ENCODE measurements around the gene BNIP2. TPM values are rescaled to one million over a fixed set of nuclear protein-coding genes. Genes with fewer than 3 reads are reported as not detected.
"Not testable (repeated sequence)": the region's sequence is repeated elsewhere in the genome, so short reads cannot be mapped to it uniquely, and the experiment has no call there.

BNIP2 gene
- polyA plus RNA-seq (2013, experiment 1 of 2; ENCODE audit: insufficient read length), result 41.0 TPM
- 40.0 TPM for polyA plus RNA-seq (2013, experiment 2 of 2; ENCODE audit: insufficient read length)

DNA sequence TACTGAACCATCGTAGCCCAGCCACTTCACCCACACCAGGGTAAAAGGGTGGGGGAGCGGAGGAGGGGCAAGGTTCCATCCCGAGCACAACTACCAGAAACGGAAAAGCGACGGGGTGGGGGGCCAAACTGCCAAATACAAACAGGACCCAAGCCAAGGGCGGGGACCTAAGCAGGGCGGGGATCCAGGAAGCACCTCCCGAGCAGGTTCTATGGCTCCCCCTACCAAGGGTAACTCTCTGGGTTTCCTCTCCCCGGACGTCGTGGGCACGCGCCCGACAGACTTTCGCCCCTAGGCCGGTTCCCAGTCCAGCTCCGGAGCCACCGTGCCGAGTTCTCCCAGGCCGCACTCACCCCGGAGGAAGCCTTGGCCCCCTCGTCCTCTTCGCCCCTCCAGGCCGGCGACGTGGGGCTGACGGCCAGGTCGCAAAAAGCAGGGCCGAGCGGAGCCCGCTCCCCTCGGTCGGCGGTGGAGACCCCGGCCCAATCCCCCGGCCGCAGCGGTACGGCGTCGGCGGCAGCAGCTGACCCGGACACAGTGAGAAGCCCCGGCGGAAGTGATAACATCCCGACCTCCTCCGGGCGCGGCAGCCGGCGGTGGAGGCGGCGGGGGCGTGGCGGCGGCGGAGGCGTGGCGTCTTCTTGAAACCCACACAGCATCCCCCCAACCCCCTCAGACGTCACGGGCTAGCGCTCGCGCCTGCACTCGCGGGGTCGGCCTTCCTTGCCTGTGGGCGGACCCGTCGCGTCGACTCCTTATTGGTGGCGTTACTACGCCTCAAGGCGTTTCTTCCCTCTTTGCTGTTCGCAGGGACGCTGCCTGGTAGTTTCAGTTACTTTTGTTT, at the start of gene BNIP2:
BNIP2 (minus strand) TSS at position 539 of the 844 bp plus-strand sequence. CDS start 6,863 bp downstream, outside the sequence.
- peak; percentile 99 for DNase-seq

DNA sequence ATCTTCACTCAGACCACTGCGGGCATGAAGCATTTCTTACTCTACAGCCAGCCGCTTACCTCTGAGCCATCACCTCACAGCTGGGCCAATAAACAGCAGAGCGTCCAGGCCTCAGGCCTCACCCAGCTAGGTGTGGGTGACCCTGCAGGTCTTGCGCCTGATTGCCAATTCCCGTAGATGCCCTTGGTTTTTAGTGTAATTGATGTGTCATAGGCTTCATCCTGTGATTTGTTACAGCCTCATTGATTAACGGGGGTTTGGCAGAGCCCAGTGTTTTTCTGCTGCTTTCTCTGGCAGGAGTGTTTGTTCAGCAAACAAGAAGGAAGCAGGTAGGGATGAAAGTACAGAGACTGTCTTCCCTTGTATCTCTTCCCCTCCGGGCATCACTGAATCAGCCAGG, 49.6 kb upstream of the BNIP2 start:
- DNase-seq, result no peak

DNA sequence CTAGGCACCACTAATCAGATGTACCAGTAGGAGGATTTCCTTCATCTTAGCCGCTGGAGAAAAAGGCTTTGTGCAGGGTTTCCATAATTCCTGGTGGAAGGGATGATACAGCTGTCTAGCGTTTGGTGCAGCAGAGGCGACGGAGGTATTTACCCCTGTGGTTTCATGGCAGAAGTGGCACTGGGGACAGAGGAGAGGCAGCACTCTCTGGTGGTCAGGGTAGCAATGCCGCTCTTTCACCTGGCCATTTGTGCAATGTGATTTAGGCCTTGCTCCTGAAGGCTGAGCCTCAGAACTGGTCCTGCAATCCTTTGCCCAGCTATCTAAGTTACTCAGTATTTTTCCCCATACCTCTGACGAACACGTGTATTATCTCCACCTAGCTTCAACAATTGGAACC, 47.1 kb upstream of the BNIP2 start:
- DNase-seq, result no peak

DNA sequence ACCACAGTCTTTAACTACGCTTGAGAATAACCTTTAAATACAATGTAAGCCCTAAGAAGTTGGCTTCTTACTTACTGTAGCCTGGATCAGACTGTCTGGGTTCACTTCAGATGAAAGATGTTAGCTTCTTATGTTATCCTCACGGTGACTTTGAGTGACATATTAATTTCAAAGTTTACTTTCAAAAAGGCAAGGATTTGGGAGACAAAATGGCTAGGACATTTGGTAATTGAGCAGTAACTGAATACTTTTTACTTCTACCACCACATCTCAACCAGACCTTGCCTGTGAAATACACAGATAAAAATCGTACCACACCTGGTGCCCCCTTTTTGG, 36.0 kb upstream of the BNIP2 start:
- no peak for DNase-seq

DNA sequence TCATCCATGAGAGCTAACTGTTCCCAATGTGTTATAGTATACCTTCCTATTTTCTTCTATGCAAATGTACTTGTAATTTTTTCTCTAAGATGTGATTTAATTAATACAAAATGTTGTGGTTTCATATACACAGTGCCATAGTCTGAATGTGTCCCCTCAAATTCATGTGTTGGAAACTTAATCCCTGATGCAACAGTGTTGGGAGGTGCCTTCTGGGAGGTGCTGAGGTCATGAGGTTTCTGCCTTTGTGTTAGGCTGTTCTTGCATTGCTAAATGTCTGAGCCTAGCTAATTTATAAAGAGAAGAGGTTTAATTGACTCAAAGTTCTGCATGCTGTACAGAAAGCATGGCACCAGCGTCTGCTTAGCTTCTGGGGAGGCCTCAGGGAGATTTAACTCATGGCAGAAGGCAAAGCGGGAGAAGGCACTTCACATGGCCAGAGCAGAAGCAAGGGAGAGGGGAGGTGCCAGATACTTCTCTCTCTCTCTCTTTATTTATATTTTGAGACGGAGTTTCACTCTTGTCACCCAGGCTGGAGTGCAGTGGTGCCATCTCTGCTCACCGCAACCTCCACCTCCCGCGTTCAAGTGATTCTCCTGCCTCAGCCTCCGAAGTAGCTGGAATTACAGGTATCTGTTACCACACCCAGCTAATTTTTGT, 34.7 kb upstream of the BNIP2 start:
- no peak for DNase-seq

- DNase-seq, result no peak
Measured at GRCh38 chr15:59722476-59722875, 33.4 kb upstream of the BNIP2 start.

DNA sequence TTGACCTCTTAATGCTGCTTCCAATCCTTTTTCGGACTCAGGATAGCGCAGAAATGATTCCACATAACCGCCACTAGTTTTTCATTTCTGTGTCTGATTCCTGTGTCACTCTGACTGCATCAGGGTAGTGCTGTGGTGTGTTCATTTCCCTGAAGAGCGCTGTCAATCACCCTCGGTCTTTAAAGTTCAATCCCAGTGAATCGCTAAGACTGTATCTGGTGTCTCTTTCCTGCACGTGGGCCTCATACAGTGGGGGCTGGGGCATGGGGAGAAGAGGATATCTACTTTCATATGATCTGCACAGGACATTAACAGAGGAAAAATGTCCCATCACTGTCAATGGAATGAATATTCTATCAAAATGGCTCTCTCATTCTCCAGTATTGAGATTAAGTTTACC, 32.9 kb upstream of the BNIP2 start:
- no peak for DNase-seq

DNA sequence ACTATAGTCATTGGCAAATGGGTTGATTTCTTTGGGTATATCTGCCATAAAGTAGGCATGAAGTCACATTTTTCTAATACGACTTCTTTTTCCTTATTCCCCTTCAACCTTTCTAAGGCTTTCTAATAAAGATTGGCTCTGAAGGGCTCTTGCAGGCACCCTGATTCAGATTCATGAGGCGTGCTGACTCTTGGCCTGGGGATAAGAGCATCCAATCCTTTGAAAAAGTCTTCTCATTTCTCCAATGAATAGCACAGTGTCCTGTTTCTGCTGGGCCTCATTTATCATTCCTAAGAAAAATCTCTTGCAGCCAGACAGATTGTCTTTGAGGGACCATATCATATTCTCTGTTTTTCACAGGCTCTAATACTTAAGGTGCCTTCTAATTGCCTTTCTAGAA, 32.3 kb upstream of the BNIP2 start:
- no peak for DNase-seq

GRCh38 chr15:59713177-59713576, 24.1 kb upstream of the BNIP2 start:
- DNase-seq, result no peak

DNA sequence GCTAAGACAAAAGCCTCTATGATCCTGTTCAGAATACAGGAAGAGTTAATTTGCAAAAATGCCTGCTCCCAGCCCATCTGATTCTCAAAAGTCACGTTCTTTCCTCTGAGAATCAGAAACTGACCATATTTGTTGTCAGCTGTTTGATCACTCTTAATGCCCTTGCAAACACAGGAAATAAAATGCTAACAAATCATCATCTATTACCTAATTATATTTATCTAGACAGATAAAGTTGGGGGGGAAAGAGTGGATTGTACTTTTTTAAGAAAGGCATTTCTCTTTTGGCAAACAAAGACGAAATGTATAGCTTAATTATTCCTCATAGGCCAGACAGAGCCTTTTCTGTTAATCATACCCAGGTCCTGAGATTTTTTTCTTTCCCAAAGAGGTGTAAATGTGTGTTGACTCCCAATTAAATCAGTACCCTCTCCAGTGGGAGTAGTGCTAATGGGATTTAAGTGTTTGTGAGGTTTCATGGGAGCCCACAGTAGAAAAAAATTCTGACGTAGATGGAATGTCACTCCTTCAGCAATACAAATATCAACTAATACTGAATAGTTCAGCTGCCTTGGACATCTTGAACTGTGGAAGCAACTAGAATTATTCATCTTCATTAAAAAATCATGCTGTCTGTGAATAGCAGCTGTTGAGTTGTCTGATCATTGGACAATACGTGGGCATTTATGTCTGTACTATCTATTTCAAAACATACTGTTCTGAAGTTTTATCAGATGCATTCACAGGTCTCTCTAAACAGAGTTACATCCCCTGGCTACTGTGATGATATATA, 22.5 kb upstream of the BNIP2 start:
- DNase-seq, result no peak

GRCh38 chr15:59707619-59708018, 18.5 kb upstream of the BNIP2 start:
- DNase-seq, result no peak

GRCh38 chr15:59703979-59704796, 15.1 kb upstream of the BNIP2 start:
- no peak for DNase-seq

- no peak for DNase-seq
Measured at GRCh38 chr15:59702351-59702750, 13.2 kb upstream of the BNIP2 start.

DNA sequence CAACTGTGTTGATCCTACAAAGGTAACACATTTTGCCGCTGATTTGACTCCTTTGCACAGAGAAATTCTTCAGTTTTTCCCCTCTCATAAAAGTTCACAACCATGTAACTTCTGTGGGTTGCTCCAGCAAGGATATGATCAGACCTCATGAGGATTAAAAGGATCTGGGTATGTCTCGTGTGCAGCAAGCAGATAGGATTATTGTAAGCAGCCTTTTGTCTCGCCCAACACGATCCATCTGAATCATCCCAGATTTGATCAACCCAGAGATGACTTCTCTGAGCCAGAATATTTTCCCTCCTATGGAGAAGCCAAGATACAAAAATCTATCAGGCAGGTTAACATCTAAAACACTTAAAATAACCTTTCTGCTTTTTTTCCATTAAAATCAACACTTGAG, 12.8 kb upstream of the BNIP2 start:
- DNase-seq, result no peak

- peak; percentile 47 for DNase-seq
Measured at GRCh38 chr15:59699810-59700431, 10.8 kb upstream of the BNIP2 start.

- not testable (repeated sequence) for DNase-seq
Measured at GRCh38 chr15:59698065-59698464, 8.9 kb upstream of the BNIP2 start.

- DNase-seq, result no peak
Measured at GRCh38 chr15:59696332-59696731, 7.2 kb upstream of the BNIP2 start.

- DNase-seq, result no peak
Measured at GRCh38 chr15:59694779-59695178, 5.7 kb upstream of the BNIP2 start.

DNA sequence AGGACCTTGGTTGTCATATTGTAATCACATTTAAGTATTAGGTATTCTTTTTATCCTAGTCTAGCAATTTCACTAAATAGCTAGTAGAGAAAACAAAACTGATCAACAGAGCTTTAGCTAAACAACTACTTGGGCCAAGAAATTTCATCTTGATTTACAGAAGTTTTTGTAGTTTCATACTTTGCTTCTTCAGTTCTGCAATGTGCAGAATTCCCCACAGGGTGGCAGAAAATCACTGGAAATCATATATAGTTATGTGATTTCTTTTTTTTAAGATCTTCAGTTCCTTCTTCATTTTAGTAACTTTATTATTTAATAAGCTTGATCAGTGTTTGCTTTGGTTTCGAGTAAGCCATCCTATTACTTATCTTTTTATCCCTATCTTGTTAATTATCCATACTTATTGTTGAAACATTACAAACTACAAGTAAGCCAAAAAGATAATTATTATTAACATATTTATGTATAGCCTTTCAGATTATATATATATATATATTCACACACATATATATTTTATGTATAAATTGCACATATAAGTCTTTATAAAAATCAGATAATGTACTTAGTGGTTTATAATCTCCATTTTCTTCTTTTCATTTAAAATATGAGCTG, 2.2 kb upstream of the BNIP2 start:
- peak; percentile 49 for DNase-seq

DNA sequence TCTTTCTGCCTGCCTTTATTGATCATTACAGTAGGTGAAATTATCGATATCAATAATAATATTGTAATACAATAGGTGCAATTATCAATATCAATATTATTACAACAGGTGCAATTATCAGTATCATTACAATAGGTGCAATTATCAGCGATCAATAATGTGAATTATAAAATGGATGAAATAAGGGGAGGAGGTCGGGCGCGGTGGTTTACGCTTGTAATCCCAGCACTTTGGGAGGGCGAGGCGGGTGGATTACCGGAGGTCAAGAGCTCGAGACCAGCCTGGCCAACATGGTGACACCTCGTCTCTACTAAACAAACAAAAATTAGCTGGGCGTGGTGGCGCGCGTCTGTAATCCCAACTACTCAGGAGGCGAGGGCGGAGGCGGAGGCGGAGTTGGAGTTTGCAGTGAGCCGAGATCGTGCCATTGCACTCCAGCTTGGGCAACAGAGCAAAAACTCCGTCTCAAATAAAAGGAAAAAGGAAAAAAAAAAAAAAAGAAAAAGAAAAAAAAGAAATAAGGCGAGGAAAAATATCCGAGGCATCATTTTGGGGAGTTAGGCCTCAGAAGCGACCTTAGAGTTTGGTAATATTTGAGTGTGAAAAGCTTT, 611 bp upstream of the BNIP2 start:
- peak; percentile 44 for DNase-seq

DNA sequence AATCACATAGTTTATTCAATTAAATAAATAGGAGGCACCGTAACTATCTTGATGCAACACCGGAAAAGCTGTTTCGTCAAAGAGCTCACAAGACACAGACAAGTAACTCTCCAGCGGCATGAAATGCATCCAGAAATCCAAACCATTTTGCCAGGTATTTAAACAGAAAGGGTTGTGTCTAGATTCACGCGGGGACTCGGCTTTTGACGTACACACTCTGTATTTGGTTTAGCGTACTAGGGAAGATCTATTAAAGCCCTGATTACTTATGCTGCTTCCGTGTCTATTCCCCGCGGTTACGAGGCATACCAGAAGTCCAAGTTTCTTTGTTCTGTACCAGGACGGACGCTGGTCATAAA, 718 bp downstream of the BNIP2 start:
- peak; percentile 54 for DNase-seq
